BJ (cell line): ENCODE results near the gene MTR. TPM values are rescaled to one million over a fixed set of nuclear protein-coding genes. Genes with fewer than 3 reads are reported as not detected.
"Not testable (repeated sequence)": the region's sequence is repeated elsewhere in the genome, so short reads cannot be mapped to it uniquely, and the experiment has no call there.

Source experiments
- CTCF ChIA-PET: fragments of 350-600 bp; formaldehyde crosslinking; extraction: SDS; loops from one replicate; lab custom pipeline; 2021; ENCODE audit warnings: antibody characterized with exemption, inconsistent platforms; lab: Yijun Ruan, JAX
- POLR2A ChIA-PET: fragments of 300-600 bp; sonication (Branson Sonifier 250); formaldehyde crosslinking; extraction: SDS; loops from one replicate; lab custom pipeline; 2021; ENCODE audit warnings: antibody characterized with exemption; lab: Charles Lee
- DNase-seq: peaks from one replicate; pipeline ENCODE4 v3.0.0-alpha.2; 2011; ENCODE audit warnings: low read depth
- H3K27me3 ChIP-seq: 2 replicates; pipeline ENCODE4 v1.6.0; 2011; ENCODE audit warnings: low read length; ENCODE audit not compliant: control insufficient read depth, insufficient read depth
- H3K36me3 ChIP-seq: 2 replicates; pipeline ENCODE4 v1.5.1; 2011; ENCODE audit warnings: low read length; ENCODE audit not compliant: control insufficient read depth, insufficient read depth
- H3K4me3 ChIP-seq: 2 replicates; pipeline ENCODE4 v1.5.1; 2011; ENCODE audit warnings: low read depth, mild to moderate bottlenecking, control low read depth, low read length
- CTCF ChIP-seq: IDR thresholded peaks from 2 replicates; pipeline ENCODE4 v1.5.1; 2011; ENCODE audit warnings: low read depth, mild to moderate bottlenecking, control low read depth, inconsistent platforms, low read length, moderate library complexity; ENCODE audit not compliant: insufficient read depth
- polyA plus RNA-seq: library from polyadenylated mRNA; depleted of rRNA; stranded (reverse); fragments of >200 nt; gene quantifications from 2 replicates; pipeline ENCODE4 v1.2.3, GENCODE V29; 2011

The MTR gene
- polyA plus RNA-seq, 1 experiment, result 5.3 TPM

- POLR2A ChIA-PET, result no interaction called here
Observed at GRCh38 chr1:236850077-236850979, 55.2 kb downstream of the MTR start.

GRCh38 chr1:236851871-236852270 is 56.8 kb downstream of the MTR start:
- Histone ChIP-seq H3K27me3 (no peaks in the 10 kb centered on the region), H3K4me3 (no peak overlapping the region), H3K36me3 (no peaks in the 10 kb centered on the region)
- ChIA-PET POLR2A (no interaction called here), CTCF (no interaction called here)
- DNase-seq, result no peak
- TF ChIP-seq CTCF, result no peak

More at GRCh38 chr1:236850077-236850979, 55.2 kb downstream of the MTR start:
- DNase-seq, result no peak
- no peaks in the 10 kb centered on the region for H3K27me3 ChIP-seq
- no peaks in the 10 kb centered on the region for H3K36me3 ChIP-seq
- no peak for TF ChIP-seq CTCF
- H3K4me3 ChIP-seq, result no peak overlapping the region
- CTCF ChIA-PET, result interaction anchor here (0.6 kb wide), 1 partner anchor 43 kb away, joined by 3 read pairs; no protein-coding TSS in a partner anchor

- peak; percentile 68 for DNase-seq
- ChIA-PET POLR2A (interaction anchor here (0.7 to 2.3 kb wide), 2 partner anchors 53 to 59 kb away, joined by 3 to 8 read pairs; partner anchors contain the start of gene MTR), CTCF (interaction anchor here (1.2 to 1.3 kb wide), 2 partner anchors 17 to 87 kb away, joined by 3 to 5 read pairs; no protein-coding TSS in a partner anchor)
- H3K27me3 ChIP-seq, result no peaks in the 10 kb centered on the region
- H3K36me3 ChIP-seq, result no peaks in the 10 kb centered on the region; the same call in 1 of the 2 replicates
- no peak for TF ChIP-seq CTCF
- H3K4me3 ChIP-seq, result no peak overlapping the region
Observed at GRCh38 chr1:236853921-236854604, 59.0 kb downstream of the MTR start.

GRCh38 chr1:236854605-236854983 is 59.5 kb downstream of the MTR start:
- Histone ChIP-seq H3K4me3 (no peak overlapping the region), H3K27me3 (no peaks in the 10 kb centered on the region), H3K36me3 (no peaks in the 10 kb centered on the region; the same call in 1 of the 2 replicates)
- TF ChIP-seq CTCF, result no peak
- CTCF ChIA-PET, result interaction anchor here (0.6 to 1.3 kb wide), 3 partner anchors 16 to 1619 kb away, joined by 3 to 4 read pairs (median 3); no protein-coding TSS in a partner anchor
- DNase-seq, result peak; percentile 72
- POLR2A ChIA-PET, result interaction anchor here (0.7 to 2.3 kb wide), 2 partner anchors 54 to 60 kb away, joined by 3 to 8 read pairs; partner anchors contain the start of gene MTR

GRCh38 chr1:236856649-236857048 is 61.6 kb downstream of the MTR start:
- H3K4me3 ChIP-seq, H3K27me3 ChIP-seq, POLR2A ChIA-PET, H3K36me3 ChIP-seq, CTCF ChIA-PET, DNase-seq: not testable (repeated sequence)
